Subcutaneous adipose tissue (tissue), 4 donors: ENCODE data around the gene DAND5. TPM values are rescaled to one million over a fixed set of nuclear protein-coding genes. Genes with fewer than 3 reads are reported as not detected.

Experiments
- total RNA-seq, 4 donors: library from RNA; depleted of rRNA; stranded (reverse); fragments of >200 nt; gene quantifications; one replicate each; pipeline ENCODE4 v1.1.0, GENCODE V29; 2016
- TF ChIP-seq, protein P1 (sequence below): fragments of 450-650 bp; IDR thresholded peaks from one replicate; pipeline ENCODE4 v1.5.1; 2016; ENCODE audit warnings: low read depth, mild to moderate bottlenecking, control low read depth, antibody characterized with exemption, moderate library complexity

DAND5 gene, protein sequence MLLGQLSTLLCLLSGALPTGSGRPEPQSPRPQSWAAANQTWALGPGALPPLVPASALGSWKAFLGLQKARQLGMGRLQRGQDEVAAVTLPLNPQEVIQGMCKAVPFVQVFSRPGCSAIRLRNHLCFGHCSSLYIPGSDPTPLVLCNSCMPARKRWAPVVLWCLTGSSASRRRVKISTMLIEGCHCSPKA
- not detected for total RNA-seq

DNA sequence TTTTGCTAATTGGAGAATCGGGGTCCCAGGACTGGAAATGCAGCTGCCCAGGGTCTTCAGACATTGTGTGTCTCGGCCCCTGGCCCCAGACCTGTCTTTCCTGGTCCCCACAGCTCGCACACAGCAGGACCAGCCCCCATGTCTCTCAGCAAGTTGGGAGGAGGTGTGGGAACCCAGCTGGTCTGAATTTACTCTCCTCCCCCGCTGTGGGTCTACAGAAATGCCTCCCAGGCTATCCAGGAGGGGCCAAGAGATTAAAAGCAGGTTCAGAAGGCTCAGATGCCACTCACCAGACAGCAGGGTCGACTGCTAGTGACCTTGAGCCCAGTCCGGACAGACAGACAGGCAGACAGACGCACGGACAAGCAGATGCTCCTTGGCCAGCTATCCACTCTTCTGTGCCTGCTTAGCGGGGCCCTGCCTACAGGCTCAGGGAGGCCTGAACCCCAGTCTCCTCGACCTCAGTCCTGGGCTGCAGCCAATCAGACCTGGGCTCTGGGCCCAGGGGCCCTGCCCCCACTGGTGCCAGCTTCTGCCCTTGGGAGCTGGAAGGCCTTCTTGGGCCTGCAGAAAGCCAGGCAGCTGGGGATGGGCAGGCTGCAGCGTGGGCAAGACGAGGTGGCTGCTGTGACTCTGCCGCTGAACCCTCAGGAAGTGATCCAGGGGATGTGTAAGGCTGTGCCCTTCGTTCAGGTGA, at the start of gene DAND5:
Gene DAND5 (plus strand): TSS at position 285 of the 697 bp plus-strand sequence. CDS start 85 bp downstream, at position 370.
- TF ChIP-seq, protein P1, sequence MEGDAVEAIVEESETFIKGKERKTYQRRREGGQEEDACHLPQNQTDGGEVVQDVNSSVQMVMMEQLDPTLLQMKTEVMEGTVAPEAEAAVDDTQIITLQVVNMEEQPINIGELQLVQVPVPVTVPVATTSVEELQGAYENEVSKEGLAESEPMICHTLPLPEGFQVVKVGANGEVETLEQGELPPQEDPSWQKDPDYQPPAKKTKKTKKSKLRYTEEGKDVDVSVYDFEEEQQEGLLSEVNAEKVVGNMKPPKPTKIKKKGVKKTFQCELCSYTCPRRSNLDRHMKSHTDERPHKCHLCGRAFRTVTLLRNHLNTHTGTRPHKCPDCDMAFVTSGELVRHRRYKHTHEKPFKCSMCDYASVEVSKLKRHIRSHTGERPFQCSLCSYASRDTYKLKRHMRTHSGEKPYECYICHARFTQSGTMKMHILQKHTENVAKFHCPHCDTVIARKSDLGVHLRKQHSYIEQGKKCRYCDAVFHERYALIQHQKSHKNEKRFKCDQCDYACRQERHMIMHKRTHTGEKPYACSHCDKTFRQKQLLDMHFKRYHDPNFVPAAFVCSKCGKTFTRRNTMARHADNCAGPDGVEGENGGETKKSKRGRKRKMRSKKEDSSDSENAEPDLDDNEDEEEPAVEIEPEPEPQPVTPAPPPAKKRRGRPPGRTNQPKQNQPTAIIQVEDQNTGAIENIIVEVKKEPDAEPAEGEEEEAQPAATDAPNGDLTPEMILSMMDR: no peak

DNA sequence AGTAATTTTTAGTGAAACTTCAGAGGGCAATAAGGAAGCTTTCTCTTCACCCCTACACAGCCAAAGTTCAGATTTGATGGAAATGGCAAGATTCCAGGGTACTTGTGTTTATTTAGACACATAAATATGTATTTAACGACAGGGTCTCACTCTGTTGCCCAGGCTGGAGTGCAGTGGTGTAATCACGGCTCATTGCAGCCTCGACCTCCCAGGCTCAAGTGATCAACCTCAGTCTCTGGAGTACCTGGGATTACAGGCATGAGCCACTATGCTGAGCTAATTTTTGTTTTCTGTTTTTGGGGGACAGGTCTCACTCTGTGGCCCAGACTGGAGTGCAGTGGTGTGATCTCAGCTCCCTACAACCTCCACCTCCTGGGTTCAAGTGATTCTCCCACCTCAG, 48.3 kb upstream of the DAND5 start:
- TF ChIP-seq, protein P1: no peak

DNA sequence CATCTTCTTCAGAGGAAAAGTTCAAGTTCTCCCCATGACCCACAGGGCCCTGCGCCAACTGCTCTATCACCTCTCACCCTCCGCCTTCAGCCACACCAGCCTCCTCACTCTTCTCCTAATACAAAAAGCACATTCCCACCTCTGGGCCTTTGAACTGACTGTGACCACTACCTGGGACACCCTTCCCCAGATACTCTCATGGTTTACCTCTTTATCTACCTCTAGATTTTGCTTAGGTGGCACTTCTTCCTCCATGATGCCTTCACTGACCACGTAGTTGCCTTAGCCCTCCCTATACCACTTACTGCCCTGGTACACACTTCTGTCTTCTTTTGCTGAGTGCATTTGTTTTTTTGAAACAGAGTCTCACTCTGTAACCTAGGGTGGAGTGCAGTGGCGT, 46.4 kb upstream of the DAND5 start:
- TF ChIP-seq, protein P1: no peak

DNA sequence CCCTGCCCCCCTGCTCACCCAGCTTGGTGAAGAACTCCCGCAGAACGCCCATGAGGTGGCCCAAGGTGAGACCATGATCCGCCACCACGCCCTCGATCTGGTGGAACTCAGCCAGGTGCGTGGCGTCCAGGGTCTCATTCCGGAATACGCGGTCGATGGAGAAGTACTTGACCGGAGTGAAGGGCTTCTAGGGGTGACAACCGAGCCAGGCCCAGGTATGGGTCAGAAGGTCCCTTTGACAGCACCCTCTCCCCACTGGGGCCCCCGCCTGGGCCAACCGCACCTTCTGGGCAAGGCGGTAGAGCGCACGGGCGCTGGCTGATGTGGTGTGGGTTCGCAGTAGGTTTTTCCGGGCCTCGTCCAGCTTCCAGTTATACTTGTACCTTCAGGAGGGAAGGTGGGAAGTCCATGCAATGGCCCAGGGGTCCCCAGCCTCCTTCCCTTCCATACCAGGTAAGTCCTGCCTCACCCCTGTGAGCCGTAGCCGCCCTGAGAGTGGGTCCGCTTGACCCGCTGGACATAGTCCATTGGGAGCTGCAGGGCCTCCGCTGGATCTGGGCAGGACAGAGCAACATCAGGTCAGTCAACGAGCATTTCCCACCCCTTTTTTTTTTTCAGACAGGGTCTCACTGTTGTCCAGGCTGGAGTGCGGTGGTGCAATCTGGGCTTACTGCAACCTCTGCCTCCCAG, 44.6 kb upstream of the DAND5 start:
- TF ChIP-seq, protein P1: no peak

DNA sequence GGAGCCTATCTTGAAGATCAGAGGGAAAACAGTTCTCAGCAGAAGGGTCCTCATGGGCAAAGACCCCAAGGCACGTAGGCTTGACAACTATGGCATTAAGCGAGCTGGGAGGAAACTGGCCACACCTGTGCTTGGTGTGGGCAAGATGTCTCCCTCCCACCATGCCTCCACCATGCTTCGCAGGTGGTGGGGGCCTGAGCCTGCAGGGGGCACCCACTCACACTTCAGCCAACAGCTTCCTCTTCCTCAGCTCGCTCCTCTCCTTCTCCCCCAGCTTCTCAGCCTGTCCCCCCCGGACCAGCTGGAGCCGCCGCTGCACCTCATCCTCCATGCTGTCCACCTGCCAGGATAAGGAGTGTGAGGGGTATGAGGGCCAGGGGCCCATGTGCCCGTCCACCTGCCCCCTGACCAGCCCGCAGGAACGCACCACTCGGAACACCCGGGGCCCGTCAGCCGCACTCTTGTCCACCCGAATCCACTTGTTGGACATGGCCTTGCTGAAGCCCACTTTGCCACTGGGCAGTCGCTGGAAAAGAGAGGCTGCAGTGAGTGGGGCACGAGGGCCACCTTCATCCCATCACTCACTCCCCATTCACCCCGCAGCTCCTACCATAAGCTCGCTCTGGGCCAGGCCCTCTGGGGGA, 39.3 kb upstream of the DAND5 start:
- TF ChIP-seq, protein P1: no peak

DNA sequence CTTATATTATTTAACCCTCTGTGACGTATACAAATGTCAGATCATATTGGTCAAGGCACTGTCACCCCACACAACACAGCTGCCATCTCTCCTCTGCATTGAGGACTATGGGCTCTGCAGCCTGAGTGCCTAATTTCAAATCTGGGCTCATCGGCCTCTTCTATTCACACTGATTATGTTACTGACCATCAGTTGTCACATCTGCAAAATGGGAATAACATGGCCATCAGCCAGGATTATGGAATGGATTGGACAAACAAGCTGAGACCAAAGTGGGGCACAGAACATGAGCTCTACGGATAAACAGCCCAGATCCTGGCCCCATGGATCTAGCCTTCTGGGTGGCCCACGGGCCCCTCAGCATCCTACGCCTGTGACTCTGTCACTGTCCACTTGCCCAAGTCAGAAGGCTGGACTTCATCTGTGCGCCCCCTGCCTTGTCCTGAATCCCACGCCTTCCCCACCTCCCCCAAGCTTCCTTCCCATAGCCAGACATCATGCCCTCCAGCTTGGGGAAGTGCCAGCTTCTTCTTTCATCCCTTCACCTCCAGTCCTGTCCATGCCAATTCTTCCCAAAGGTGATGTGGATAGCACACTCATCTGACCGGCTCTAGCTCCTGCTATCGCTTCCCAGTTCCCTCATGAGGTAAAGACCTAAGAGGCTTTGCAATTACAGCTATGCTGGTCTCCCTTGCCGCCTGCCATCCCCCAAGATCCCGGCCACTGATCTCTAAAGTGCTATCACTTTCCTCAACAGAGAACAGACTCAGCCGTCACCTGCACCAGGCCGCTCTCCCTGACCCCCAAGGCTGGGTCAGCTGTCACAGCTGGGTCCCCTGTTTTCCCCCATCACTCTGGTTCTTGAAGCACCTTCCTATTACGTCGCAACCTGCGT, 36.7 kb upstream of the DAND5 start:
- TF ChIP-seq, protein P1: no peak
